H1 (cell line): ENCODE data around the gene PHACTR1. TPM values are rescaled to one million over a fixed set of nuclear protein-coding genes. Genes with fewer than 3 reads are reported as not detected.

Experiments
- CHD2 ChIP-seq: IDR thresholded peaks from 2 replicates; pipeline ENCODE4 v1.6.1; 2012; ENCODE audit warnings: low read length, improper control_type of control experiment
- CREB1 ChIP-seq: IDR thresholded peaks from 2 replicates; pipeline ENCODE4 v1.6.1; 2012; ENCODE audit warnings: inconsistent platforms
- POLR2A ChIP-seq, 2 experiments: IDR thresholded peaks; 1 replicate in 1 of 2; 2 replicates in 1 of 2; pipeline ENCODE4 v1.6.1; 2011; ENCODE audit warnings: low read depth in 2 of 2, low read length in 2 of 2, mild to moderate bottlenecking in 2 of 2; ENCODE audit errors: control extremely low read depth in 1 of 2
- RXRA ChIP-seq: IDR thresholded peaks from 2 replicates; pipeline ENCODE4 v1.6.1; 2011; ENCODE audit warnings: low read depth, mild to moderate bottlenecking, low read length, moderate library complexity; ENCODE audit not compliant: insufficient read depth
- SIRT6 ChIP-seq: IDR thresholded peaks from one replicate; pipeline ENCODE4 v1.7.1; 2012; ENCODE audit warnings: low read length, inconsistent platforms
- SIX5 ChIP-seq: IDR thresholded peaks from 2 replicates; pipeline ENCODE4 v1.6.1; 2011; ENCODE audit warnings: mild to moderate bottlenecking, low read depth, low read length
- polyA plus RNA-seq, 7 experiments: library from polyadenylated mRNA; depleted of rRNA in 3 of 7; stranded (reverse) in 5 of 7; unstranded in 2 of 7; fragments of >200 nt in 5 of 7; fragments of 200-250 nt in 2 of 7; gene quantifications; 1 replicate in 5 of 7; 2 replicates in 1 of 7; 4 replicates in 1 of 7; pipeline versions ENCODE4 v1.2.1 to v1.2.3, GENCODE V29; 2011 to 2013; ENCODE audit warnings: missing spikeins in 2 of 7, mixed read lengths in 2 of 7
- total RNA-seq: library from RNA; stranded (reverse); fragmentation: NEBNext Ultra II Directional; extraction: Animal tissue kit (Norgen Biotek cat#: 25700); gene quantifications from 2 replicates; pipeline ENCODE4 v1.2.1, GENCODE V29; 2021
- TF ChIP-seq, protein P1 (sequence below): fragments of 300-600 bp; sonication (generic); IDR thresholded peaks from 2 replicates; pipeline ENCODE4 v1.7.1; 2012; ENCODE audit warnings: low read length, moderate library complexity, mild to moderate bottlenecking, inconsistent platforms; ENCODE audit not compliant: insufficient replicate concordance

Gene PHACTR1
- total and polyA plus RNA-seq, 2 of the 8 experiments (the other 6 are each of a cell fraction or from before 2014, with no cell fraction given), result 3.9 to 17.1 TPM

- TF ChIP-seq, protein P1, sequence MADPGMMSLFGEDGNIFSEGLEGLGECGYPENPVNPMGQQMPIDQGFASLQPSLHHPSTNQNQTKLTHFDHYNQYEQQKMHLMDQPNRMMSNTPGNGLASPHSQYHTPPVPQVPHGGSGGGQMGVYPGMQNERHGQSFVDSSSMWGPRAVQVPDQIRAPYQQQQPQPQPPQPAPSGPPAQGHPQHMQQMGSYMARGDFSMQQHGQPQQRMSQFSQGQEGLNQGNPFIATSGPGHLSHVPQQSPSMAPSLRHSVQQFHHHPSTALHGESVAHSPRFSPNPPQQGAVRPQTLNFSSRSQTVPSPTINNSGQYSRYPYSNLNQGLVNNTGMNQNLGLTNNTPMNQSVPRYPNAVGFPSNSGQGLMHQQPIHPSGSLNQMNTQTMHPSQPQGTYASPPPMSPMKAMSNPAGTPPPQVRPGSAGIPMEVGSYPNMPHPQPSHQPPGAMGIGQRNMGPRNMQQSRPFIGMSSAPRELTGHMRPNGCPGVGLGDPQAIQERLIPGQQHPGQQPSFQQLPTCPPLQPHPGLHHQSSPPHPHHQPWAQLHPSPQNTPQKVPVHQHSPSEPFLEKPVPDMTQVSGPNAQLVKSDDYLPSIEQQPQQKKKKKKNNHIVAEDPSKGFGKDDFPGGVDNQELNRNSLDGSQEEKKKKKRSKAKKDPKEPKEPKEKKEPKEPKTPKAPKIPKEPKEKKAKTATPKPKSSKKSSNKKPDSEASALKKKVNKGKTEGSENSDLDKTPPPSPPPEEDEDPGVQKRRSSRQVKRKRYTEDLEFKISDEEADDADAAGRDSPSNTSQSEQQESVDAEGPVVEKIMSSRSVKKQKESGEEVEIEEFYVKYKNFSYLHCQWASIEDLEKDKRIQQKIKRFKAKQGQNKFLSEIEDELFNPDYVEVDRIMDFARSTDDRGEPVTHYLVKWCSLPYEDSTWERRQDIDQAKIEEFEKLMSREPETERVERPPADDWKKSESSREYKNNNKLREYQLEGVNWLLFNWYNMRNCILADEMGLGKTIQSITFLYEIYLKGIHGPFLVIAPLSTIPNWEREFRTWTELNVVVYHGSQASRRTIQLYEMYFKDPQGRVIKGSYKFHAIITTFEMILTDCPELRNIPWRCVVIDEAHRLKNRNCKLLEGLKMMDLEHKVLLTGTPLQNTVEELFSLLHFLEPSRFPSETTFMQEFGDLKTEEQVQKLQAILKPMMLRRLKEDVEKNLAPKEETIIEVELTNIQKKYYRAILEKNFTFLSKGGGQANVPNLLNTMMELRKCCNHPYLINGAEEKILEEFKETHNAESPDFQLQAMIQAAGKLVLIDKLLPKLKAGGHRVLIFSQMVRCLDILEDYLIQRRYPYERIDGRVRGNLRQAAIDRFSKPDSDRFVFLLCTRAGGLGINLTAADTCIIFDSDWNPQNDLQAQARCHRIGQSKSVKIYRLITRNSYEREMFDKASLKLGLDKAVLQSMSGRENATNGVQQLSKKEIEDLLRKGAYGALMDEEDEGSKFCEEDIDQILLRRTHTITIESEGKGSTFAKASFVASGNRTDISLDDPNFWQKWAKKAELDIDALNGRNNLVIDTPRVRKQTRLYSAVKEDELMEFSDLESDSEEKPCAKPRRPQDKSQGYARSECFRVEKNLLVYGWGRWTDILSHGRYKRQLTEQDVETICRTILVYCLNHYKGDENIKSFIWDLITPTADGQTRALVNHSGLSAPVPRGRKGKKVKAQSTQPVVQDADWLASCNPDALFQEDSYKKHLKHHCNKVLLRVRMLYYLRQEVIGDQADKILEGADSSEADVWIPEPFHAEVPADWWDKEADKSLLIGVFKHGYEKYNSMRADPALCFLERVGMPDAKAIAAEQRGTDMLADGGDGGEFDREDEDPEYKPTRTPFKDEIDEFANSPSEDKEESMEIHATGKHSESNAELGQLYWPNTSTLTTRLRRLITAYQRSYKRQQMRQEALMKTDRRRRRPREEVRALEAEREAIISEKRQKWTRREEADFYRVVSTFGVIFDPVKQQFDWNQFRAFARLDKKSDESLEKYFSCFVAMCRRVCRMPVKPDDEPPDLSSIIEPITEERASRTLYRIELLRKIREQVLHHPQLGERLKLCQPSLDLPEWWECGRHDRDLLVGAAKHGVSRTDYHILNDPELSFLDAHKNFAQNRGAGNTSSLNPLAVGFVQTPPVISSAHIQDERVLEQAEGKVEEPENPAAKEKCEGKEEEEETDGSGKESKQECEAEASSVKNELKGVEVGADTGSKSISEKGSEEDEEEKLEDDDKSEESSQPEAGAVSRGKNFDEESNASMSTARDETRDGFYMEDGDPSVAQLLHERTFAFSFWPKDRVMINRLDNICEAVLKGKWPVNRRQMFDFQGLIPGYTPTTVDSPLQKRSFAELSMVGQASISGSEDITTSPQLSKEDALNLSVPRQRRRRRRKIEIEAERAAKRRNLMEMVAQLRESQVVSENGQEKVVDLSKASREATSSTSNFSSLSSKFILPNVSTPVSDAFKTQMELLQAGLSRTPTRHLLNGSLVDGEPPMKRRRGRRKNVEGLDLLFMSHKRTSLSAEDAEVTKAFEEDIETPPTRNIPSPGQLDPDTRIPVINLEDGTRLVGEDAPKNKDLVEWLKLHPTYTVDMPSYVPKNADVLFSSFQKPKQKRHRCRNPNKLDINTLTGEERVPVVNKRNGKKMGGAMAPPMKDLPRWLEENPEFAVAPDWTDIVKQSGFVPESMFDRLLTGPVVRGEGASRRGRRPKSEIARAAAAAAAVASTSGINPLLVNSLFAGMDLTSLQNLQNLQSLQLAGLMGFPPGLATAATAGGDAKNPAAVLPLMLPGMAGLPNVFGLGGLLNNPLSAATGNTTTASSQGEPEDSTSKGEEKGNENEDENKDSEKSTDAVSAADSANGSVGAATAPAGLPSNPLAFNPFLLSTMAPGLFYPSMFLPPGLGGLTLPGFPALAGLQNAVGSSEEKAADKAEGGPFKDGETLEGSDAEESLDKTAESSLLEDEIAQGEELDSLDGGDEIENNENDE, result no peak
- TF ChIP-seq SIRT6 (no peak), RXRA (no peak), CHD2 (no peak), SIX5 (no peak), CREB1 (no peak), POLR2A (IDR thresholded peaks at IDR 0.05; ENCODE audit: control extremely low read depth in 1 of 2, low read depth in 2 of 2, low read length in 2 of 2) (no peak)
- TF ChIP-seq, all 59 proteins: peak for 0
Observed at GRCh38 chr6:13112921-13113320, 396.4 kb downstream of the PHACTR1 start (continued).
